Right lobe of liver (tissue), 6 donors: ENCODE measurements around the gene COL18A1. TPM values are rescaled to one million over a fixed set of nuclear protein-coding genes. Genes with fewer than 3 reads are reported as not detected.

Experiments
- ATAC-seq, 4 donors: fragments of 200-7000 bp; cut with Tn5 transposase; one replicate each; pipeline ENCODE4 v1.9.1; 2020; ENCODE audit warnings: mild to moderate bottlenecking in 4 of 4, moderate library complexity in 4 of 4
- DNase-seq, 3 donors: peaks; one replicate each; pipeline ENCODE4 v3.0.0-alpha.2; 2020
- H3K27ac ChIP-seq, 3 donors: fragments of 200-600 bp; one replicate each; pipeline ENCODE4 v1.8.0; 2022
- H3K27me3 ChIP-seq, 2 donors: fragments of 200-600 bp; one replicate each; pipeline ENCODE4 v1.8.0; 2022
- H3K36me3 ChIP-seq, 4 donors: fragments of 200-600 bp; sonication (generic) in 1 of 4; one replicate each; pipeline versions ENCODE4 v1.5.1 to v1.8.0; 2017 to 2022; ENCODE audit warnings: control low read depth in 1 of 4
- H3K4me1 ChIP-seq, 4 donors: fragments of 200-600 bp; sonication (generic) in 1 of 4; one replicate each; pipeline versions ENCODE4 v1.5.1 to v1.8.0; 2017 to 2022; ENCODE audit warnings: control low read depth in 1 of 4
- H3K4me3 ChIP-seq, 3 donors: fragments of 200-600 bp; one replicate each; pipeline ENCODE4 v1.8.0; 2022
- H3K9me3 ChIP-seq, 4 donors: fragments of 200-600 bp; sonication (generic) in 1 of 4; one replicate each; pipeline versions ENCODE4 v1.5.1 to v1.8.0; 2017 to 2022; ENCODE audit warnings: control low read depth in 1 of 4
- POLR2A ChIP-seq: fragments of 450-650 bp; IDR thresholded peaks from one replicate; pipeline ENCODE4 v1.6.1; 2017; ENCODE audit warnings: antibody characterized with exemption, mild to moderate bottlenecking
- WGBS: methylation state at CpG from one replicate; pipeline ENCODE4 v1.1.6; 2018; ENCODE audit warnings: low coverage, low lambda C conversion rate; ENCODE audit not compliant: insufficient coverage; ENCODE audit errors: missing lambda C conversion rate; 5-methylcytosine and 5-hydroxymethylcytosine counted together
- intact Hi-C, 2 donors: fragments of 100-400 bp; cut with DNase I; formaldehyde crosslinking; loops; one replicate each; pipeline versions ENCODE4 v1.11.2 to v1.14.1; 2022
- total RNA-seq, 6 experiments: library from RNA; depleted of rRNA in 2 of 6; stranded (reverse); fragments of >200 nt in 2 of 6; fragmentation: NEBNext Ultra II Directional in 3 of 6; extraction: Animal tissue kit (Norgen Biotek cat#: 25700) in 3 of 6; gene quantifications; one replicate each; pipeline versions ENCODE4 v1.1.0 to v1.2.4, GENCODE V29; 2016 to 2023
- TF ChIP-seq, protein P1 (sequence below), 4 donors: fragments of 200-600 bp in 3 of 4; fragments of 450-650 bp in 1 of 4; IDR thresholded peaks; one replicate each; pipeline versions ENCODE4 v1.5.1 to v1.8.0; 2016 to 2022; ENCODE audit warnings: antibody characterized with exemption in 4 of 4, mild to moderate bottlenecking in 2 of 4
- donor health status: DM: no; HTN: yes; CAD: no.
- donor health status: DM: no; HTN: no; CAD: no.
- donor health status: DM: no; HTN: no; CAD: no.
- donor health status: DM: no; HTN: yes; CAD: no.
- donor health status: DM: no; HTN: yes; CAD: no.

Gene COL18A1
- total RNA-seq, 6 experiments from 2014 or later, result 261 to 487 (median 297) TPM

DNA sequence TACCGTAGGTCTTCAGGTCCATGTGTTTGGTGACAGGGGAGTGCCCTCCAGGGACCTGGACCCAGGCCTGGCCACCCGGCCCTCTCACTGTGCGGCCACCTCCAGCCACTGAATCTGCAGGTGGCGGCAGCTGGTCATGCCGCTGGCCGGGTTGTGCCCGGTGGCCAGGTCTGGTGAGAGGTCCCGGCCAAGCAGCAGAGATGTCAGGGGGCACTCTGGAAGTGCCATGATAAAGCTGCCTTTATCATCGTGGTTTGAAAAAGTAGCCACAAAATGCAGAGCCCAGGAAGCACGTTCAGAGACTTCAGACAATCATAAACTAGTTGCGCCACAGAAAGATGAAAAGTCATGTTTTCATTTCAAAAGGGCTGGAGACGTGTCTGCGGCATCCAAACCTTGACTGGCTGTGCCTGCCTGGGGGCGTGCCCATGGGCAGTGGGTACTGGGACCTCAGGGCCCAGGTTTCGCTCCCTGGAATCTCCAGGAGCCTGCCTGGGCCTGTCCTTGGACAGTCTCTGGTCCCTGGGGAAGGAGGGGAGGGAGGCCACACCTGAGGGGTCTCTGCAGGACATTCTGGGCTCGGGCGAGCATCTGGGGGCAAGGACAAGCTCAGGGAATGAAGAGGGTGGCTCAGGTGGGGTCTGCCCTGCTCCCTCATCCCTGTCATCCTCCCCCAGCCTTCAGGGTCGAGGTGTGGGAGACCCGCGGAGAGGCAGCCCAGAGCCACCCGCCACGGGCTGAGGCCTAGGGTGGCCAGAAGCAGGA lies 44.9 kb downstream of the COL18A1 start:
- H3K9me3 ChIP-seq, result no peaks in the 10 kb centered on the region
- peaks cover 0 to 48% (median 15%) of the 10 kb centered on the region in 4 donors for H3K4me1 ChIP-seq
- no peaks in the 10 kb centered on the region for H3K36me3 ChIP-seq
- peak; percentile 4 to 12 (median 8) for ATAC-seq
- peak in 2 of 3 donors; percentile 34 to 61 for DNase-seq
- peak overlapping the region in 2 of 3 donors; percentile 32 to 47 for H3K4me3 ChIP-seq
- intact Hi-C loops, result no loop called here
- no peaks in the 10 kb centered on the region for H3K27me3 ChIP-seq
- TF ChIP-seq POLR2A, result no peak
- TF ChIP-seq, protein P1, sequence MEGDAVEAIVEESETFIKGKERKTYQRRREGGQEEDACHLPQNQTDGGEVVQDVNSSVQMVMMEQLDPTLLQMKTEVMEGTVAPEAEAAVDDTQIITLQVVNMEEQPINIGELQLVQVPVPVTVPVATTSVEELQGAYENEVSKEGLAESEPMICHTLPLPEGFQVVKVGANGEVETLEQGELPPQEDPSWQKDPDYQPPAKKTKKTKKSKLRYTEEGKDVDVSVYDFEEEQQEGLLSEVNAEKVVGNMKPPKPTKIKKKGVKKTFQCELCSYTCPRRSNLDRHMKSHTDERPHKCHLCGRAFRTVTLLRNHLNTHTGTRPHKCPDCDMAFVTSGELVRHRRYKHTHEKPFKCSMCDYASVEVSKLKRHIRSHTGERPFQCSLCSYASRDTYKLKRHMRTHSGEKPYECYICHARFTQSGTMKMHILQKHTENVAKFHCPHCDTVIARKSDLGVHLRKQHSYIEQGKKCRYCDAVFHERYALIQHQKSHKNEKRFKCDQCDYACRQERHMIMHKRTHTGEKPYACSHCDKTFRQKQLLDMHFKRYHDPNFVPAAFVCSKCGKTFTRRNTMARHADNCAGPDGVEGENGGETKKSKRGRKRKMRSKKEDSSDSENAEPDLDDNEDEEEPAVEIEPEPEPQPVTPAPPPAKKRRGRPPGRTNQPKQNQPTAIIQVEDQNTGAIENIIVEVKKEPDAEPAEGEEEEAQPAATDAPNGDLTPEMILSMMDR (IDR thresholded peaks at IDR 0.05), result peak in 1 of 4 donors; percentile 7
- peak overlapping the region in 2 of 3 donors; percentile 48 to 71 for H3K27ac ChIP-seq
- 33% methylated on average over 3 of the region's 22 CpGs for WGBS

DNA sequence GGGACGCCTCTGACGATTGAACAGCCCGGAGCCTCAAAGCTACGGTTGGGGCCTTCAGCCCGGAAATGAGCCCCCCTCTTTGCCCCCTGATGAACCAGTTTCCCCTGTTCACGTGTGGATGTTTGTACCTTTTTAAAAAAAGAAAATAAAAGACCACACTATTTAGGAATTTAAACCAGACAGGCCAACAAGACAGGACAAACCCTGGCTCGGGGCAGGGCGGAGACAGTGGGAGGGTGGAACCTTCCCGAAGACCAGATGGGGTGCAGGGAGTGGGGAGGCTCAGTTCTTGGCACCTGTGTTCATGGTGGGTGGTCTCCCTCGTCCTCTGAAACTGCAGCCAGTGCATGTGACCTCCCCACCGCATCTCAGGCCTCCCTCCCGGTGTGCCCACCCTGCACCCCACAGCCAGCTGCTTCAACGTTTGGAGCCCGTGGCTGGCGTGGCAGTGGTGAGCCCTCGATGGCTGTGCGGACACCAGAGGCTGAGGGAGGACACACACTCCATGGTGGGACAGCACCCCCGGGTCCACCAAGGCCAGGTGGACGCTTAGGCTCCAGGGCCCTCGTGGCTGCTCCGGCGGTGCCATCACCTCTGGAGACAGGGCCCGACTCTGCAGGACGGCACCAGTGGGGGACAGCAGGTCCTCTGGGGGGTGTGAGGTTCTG lies 45.6 kb downstream of the COL18A1 start:
- no peaks in the 10 kb centered on the region for H3K27me3 ChIP-seq
- TF ChIP-seq POLR2A, result no peak
- TF ChIP-seq, protein P1 (IDR thresholded peaks at IDR 0.05), result no peak

DNA sequence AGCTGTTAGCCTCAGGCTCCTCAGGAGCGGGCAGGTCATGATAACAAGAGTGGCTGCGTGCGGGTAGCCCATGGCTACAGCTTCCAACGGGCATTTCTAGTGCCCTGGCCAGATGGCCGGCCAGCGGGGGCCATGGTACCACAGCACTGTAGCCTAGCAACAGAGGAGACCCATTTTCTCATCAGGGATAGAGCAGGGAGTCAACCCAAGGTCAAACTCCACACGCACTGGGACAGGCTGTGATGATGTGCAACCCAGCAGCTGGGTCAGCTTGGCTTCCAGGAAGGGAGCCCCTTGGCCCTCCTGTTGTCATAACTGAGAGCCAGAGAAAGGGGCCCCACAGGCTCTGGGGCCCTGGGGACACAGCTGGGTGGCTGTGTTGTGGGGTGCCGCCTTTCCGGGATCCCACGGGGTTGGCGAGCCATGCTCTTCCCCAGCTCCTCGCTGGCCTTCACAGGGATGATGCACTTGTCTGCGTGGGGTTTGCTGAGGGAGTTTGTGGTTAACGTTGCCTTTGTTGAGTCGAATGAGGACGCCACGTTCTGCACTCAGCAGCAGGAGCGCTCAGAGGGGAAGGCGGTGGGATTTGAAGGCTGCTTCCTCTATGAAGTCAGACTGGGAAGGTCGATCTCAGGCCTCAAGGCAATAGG lies 46.3 kb downstream of the COL18A1 start:
- Histone ChIP-seq H3K4me3 (no peak overlapping the region), H3K9me3 (no peaks in the 10 kb centered on the region), H3K27me3 (no peaks in the 10 kb centered on the region), H3K27ac (no peak overlapping the region), H3K36me3 (no peaks in the 10 kb centered on the region), H3K4me1 (peaks cover 0 to 51% (median 16%) of the 10 kb centered on the region in 4 donors)
- DNase-seq (peak in 1 of 3 donors; percentile 17), ATAC-seq (no peak)
- WGBS, result 83% methylated on average over 11 of the region's 20 CpGs
- no peak for TF ChIP-seq POLR2A
- TF ChIP-seq, protein P1 (IDR thresholded peaks at IDR 0.05), result no peak
- intact Hi-C loops, result no loop called here

More for the DNA sequence above, 45.6 kb downstream of the COL18A1 start:
- DNase-seq, result peak in 2 of 3 donors; percentile 15 to 46
- WGBS, result 78% methylated on average over 14 of the region's 24 CpGs
- Histone ChIP-seq H3K9me3 (no peaks in the 10 kb centered on the region), H3K36me3 (no peaks in the 10 kb centered on the region), H3K4me3 (no peak overlapping the region), H3K4me1 (peaks cover 0 to 51% (median 16%) of the 10 kb centered on the region in 4 donors), H3K27ac (peak overlapping the region in 2 of 3 donors; percentile 33 to 71)
- intact Hi-C loops, result no loop called here
- ATAC-seq, result no peak

DNA sequence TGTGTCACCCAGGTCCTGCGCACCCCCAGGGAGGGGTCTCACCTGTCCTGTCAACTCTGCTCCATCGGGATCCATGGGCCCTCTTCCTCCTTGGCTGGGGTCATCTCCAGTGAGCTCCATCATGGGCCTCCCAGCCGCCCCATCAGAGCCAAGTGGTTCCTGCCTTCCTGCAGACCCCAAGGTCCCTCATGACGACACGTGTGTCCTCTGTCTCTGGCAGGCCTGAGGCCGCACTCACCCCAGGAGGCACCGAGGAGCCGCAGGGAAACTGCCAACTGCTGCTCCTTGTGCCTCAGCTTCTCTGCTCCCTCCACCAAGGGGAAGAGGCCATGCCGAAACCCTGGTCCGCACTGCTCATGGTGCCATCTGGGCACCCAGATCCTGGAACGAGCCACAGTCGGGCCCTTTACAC lies 46.8 kb downstream of the COL18A1 start:
- Histone ChIP-seq H3K4me3 (no peak overlapping the region), H3K36me3 (no peaks in the 10 kb centered on the region), H3K9me3 (no peaks in the 10 kb centered on the region), H3K27me3 (no peaks in the 10 kb centered on the region), H3K27ac (no peak overlapping the region), H3K4me1 (peaks cover 0 to 51% (median 16%) of the 10 kb centered on the region in 4 donors)
- WGBS, result no CpG with 5 or more reads among the region's 12 CpGs
- ATAC-seq (no peak), DNase-seq (peak in 1 of 3 donors; percentile 16)
- intact Hi-C loops, result no loop called here
- no peak for TF ChIP-seq POLR2A
